HG03558 (cell line): ENCODE results near the gene SEC22C.

Experiments
- ATAC-seq: cut with Tn5 transposase; IDR thresholded peaks from one replicate; pipeline ENCODE4 v1.9.1; 2021; ENCODE audit warnings: moderate number of reproducible peaks; ENCODE audit not compliant: unreplicated experiment; ENCODE audit errors: extremely low read depth

The SEC22C gene

GRCh38 chr3:42501321-42501680, 80.5 kb downstream of the SEC22C start:
- no peak for ATAC-seq

GRCh38 chr3:42500909-42501308, 80.9 kb downstream of the SEC22C start:
- ATAC-seq, result no peak

- ATAC-seq, result no peak
These were observed 81.7 kb downstream of the SEC22C start for GRCh38 chr3:42500091-42500490.

GRCh38 chr3:42499478-42499871, 82.3 kb downstream of the SEC22C start:
- no peak for ATAC-seq

GRCh38 chr3:42498791-42499477, 82.8 kb downstream of the SEC22C start:
- ATAC-seq, result no peak

GRCh38 chr3:42498034-42498433, 83.7 kb downstream of the SEC22C start:
- no peak for ATAC-seq
